CD4-positive, alpha-beta T cell treated with Interleukin-21 for 1 hour (primary cell): Measurements from ENCODE around the gene TBP.
"Not testable (repeated sequence)": the region's sequence is repeated elsewhere in the genome, so short reads cannot be mapped to it uniquely, and the experiment has no call there.

Experiments
- DNase-seq: peaks from one replicate; pipeline ENCODE4 v3.0.0-alpha.2; 2020

TBP gene

GRCh38 chr6:170612256-170612804 is 58.2 kb downstream of the TBP start:
- not testable (repeated sequence) for DNase-seq

- not testable (repeated sequence) for DNase-seq
These were observed 61.9 kb downstream of the TBP start for GRCh38 chr6:170616020-170616554.
